GM21360 (cell line): ENCODE measurements around the gene PDCD7.

Experiments
- ATAC-seq: cut with Tn5 transposase; IDR thresholded peaks from one replicate; pipeline ENCODE4 v1.9.1; 2021; ENCODE audit warnings: mild to moderate bottlenecking, moderate library complexity; ENCODE audit not compliant: unreplicated experiment

Gene PDCD7

GRCh38 chr15:65092911-65093792 lies 40.5 kb downstream of the PDCD7 start:
- no peak for ATAC-seq

- no peak for ATAC-seq
Observed at GRCh38 chr15:65091946-65092770, 41.5 kb downstream of the PDCD7 start.

DNA sequence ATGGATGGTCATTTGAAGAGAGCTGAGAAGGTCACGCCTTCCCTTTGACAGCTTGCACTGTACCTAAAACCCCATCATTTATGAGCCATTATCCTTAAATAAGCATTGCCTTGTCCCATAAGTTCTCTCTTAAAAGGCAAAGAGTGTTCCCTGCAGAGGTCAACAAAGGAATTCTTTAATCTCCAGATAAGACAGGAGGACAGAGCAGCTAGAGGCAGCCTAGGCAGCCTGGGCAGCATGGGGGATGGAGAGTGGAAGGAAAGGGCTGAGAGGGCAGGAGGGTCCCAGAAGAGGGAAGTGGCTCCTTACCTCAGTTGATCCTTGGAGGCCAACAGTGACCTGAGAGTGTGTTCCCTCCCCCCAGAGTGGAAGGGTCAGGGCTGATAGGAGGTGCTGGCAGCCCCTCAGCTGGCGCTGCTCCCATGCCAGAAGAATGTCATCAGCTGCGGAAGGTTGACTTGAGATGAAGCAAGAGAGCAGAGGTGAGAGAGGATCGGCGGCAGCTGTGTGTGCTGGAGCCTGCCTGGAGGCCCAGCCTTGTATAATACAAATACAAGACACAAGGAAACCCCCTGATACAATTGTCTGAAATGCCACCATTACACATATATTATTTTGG lies 44.3 kb downstream of the PDCD7 start:
- no peak for ATAC-seq

GRCh38 chr15:65088643-65089021 lies 45.0 kb downstream of the PDCD7 start:
- ATAC-seq = no peak

- no peak for ATAC-seq
Observed at GRCh38 chr15:65087873-65088642, 45.5 kb downstream of the PDCD7 start.

DNA sequence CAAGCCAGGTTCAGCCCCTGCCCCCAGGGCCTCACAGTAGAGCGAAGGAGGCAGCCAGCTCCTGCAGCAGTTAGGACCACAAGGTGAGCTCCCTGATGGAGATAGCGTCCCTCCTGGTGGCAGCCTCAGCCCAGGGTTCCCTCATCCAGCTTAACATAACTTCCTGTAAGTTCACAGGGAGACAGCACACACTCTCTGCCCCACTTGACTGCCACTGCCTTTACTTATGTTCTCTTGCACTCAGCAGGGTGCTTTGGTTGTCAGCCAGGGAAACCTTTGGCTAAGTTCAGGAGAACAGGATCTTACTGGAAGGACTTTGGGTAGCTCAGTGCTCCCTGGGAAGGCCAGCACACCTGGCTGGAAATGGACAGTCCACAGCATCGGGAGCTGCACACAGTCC lies 46.2 kb downstream of the PDCD7 start:
- no peak for ATAC-seq

- no peak for ATAC-seq
Observed at GRCh38 chr15:65086680-65087111, 46.9 kb downstream of the PDCD7 start.

- no peak for ATAC-seq
Observed at GRCh38 chr15:65085990-65086679, 47.5 kb downstream of the PDCD7 start.

DNA sequence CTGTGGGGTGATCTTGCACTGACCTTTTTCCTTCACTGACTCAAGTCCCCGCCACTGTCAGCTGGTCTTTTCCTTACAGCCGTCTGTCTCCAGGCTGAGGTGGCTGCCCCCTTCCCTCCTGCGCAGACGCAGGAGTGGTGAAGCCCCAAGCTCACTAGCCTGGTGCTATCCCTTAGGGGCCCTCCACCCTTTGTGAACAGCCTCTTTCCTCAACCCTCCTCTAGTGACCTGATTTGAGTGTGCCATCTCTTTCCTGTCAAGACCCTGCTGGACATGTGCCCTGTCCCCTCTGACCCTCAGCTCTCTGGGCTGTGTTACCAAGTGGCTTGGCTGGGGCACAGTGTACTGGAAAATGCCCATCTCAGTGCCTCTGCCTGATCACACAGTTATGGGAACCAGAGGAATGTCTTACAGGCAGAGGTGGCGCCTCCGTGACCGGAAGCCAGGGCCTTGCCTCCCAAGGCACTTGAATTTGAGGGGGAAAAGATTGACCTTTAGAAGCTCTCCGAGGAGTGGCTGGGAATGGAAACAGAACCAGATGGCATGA lies 48.3 kb downstream of the PDCD7 start:
- ATAC-seq = no peak

- ATAC-seq = no peak
Observed at GRCh38 chr15:65084500-65085206, 49.0 kb downstream of the PDCD7 start.

DNA sequence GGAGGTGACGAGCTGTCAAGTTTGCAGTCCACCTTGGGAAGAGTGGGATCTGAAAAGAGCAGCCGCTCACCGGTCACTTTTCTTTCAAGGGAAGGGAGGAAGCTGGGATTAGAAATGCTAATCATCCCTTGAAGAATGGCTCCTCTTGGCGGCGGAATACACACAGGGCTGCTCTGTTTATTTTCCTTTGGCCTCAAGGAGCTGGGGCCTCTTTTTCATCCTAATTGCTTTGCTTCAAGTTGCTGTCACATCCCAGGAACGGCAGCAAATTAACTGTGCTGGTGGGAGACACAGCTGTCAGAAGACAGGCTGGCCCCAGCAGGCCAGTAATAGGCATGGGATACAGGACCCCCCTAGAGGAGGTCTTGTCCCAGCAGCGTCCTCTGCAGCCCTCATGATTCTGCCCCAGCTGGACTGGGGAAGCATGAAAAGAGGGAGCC lies 50.3 kb downstream of the PDCD7 start:
- no peak for ATAC-seq

GRCh38 chr15:65082303-65082953 lies 51.2 kb downstream of the PDCD7 start:
- ATAC-seq = no peak

DNA sequence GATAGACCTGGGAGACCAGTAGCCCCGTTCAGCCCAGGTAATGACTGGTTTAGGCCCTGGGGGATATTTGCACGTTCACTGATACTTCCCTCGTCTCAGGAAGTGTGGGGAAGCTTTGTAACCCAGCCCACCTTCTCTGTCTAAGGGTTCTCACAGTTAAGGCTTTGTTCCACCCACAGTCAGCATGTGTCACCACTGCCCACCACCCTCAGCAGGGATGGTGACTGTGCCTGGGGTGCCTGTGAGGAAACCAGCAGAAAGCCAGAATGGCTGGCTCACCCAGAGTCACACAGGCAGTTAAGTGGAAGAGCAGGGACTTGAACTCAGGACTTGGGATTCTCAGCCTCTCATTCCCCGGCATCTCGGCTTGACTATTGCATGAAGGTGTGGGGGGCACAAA lies 51.9 kb downstream of the PDCD7 start:
- ATAC-seq = no peak

- no peak for ATAC-seq
Observed at GRCh38 chr15:65081270-65081669, 52.3 kb downstream of the PDCD7 start.

- ATAC-seq = no peak
Observed at GRCh38 chr15:65079580-65079979, 54.0 kb downstream of the PDCD7 start.

DNA sequence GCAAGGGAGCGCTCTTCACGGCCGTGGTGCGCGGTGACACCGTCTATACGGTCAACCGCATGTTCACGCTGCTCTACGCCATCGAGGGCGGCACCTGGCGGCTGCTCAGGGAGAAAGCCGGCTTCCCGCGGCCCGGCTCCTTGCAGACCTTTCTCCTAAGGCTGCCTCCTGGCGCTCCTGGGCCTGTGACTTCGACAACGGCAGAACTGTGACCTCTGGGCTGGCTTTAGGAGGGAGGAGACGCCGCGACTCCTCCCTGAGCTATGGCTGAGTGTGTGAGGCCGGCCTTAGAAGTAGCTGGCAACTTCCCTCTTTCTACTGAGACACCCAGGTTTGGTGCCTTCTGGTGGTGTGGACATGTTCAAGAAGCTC lies 55.6 kb downstream of the PDCD7 start:
- no peak for ATAC-seq

GRCh38 chr15:65077291-65077980 lies 56.2 kb downstream of the PDCD7 start:
- no peak for ATAC-seq
